CD4-positive, alpha-beta T cell (primary cell): ENCODE results near the gene TNIK. TPM values are rescaled to one million over a fixed set of nuclear protein-coding genes. Genes with fewer than 3 reads are reported as not detected.
A peak's percentile ranks its signal among the peaks of the same experiment; 100 is the strongest.

Experiments used
- ATAC-seq: fragments of 200-7000 bp; cut with Tn5 transposase; one replicate; pipeline ENCODE4 v1.10.0; 2022; ENCODE audit warnings: mild to moderate bottlenecking; ENCODE audit not compliant: poor library complexity
- CTCF ChIA-PET: fragments of 350-600 bp; sonication (Branson Sonifier 250); formaldehyde crosslinking; loops from one replicate; lab custom pipeline; 2021; ENCODE audit warnings: antibody characterized with exemption, inconsistent platforms; lab: Charles Lee
- POLR2A ChIA-PET: fragments of 350-600 bp; sonication (Branson Sonifier 250); formaldehyde crosslinking; loops from one replicate; lab custom pipeline; 2021; ENCODE audit warnings: antibody characterized with exemption, inconsistent platforms; lab: Charles Lee
- DNase-seq, 14 experiments: peaks; one replicate each; pipeline ENCODE4 v3.0.0-alpha.2; 2013 to 2020; ENCODE audit warnings: mixed read lengths in 2 of 14
- H3K27ac ChIP-seq, 2 donors: one replicate each; pipeline versions ENCODE4 v1.5.1 to v1.7.0; 2013; ENCODE audit warnings: low read length in 2 of 2, low read depth in 1 of 2, mild to moderate bottlenecking in 1 of 2
- H3K27me3 ChIP-seq, 2 experiments: 1 replicate in 1 of 2; 2 replicates in 1 of 2; pipeline versions ENCODE4 v1.6.1 to v1.7.0; 2013; ENCODE audit warnings: low read length in 2 of 2, control low read depth in 1 of 2, mild to moderate bottlenecking in 1 of 2, moderate library complexity in 1 of 2; ENCODE audit not compliant: insufficient read depth in 2 of 2, control insufficient read depth in 1 of 2
- H3K36me3 ChIP-seq: one replicate; pipeline ENCODE4 v1.6.1; 2013; ENCODE audit warnings: low read length, control low read depth; ENCODE audit not compliant: insufficient read depth
- H3K4me1 ChIP-seq: one replicate; pipeline ENCODE4 v1.6.1; 2013; ENCODE audit warnings: low read length, control low read depth; ENCODE audit not compliant: insufficient read depth
- H3K4me3 ChIP-seq: one replicate; pipeline ENCODE4 v1.5.1; 2013; ENCODE audit warnings: mild to moderate bottlenecking, low read length, moderate library complexity
- H3K9me3 ChIP-seq, 2 experiments: 1 replicate in 1 of 2; 2 replicates in 1 of 2; pipeline versions ENCODE4 v1.6.1 to v1.7.0; 2013; ENCODE audit warnings: low read length in 2 of 2, mild to moderate bottlenecking in 2 of 2, control low read depth in 1 of 2, moderate library complexity in 1 of 2; ENCODE audit not compliant: control insufficient read depth in 1 of 2, insufficient read depth in 1 of 2
- H3K27ac Mint-ChIP-seq: one replicate; pipeline ENCODE4 v1.8.0; 2020; ENCODE audit warnings: mixed read lengths
- H3K27me3 Mint-ChIP-seq: one replicate; pipeline ENCODE4 v1.8.0; 2021; ENCODE audit warnings: mixed read lengths
- H3K36me3 Mint-ChIP-seq: one replicate; pipeline ENCODE4 v1.8.0; 2021; ENCODE audit warnings: low read depth, mixed read lengths
- H3K4me1 Mint-ChIP-seq: one replicate; pipeline ENCODE4 v1.8.0; 2021; ENCODE audit warnings: low read depth, mixed read lengths
- H3K4me3 Mint-ChIP-seq: one replicate; pipeline ENCODE4 v1.8.0; 2020; ENCODE audit warnings: mild to moderate bottlenecking, mixed read lengths
- H3K9me3 Mint-ChIP-seq: one replicate; pipeline ENCODE4 v1.8.0; 2020; ENCODE audit warnings: mixed read lengths
- CTCF ChIP-seq: fragments of 200-600 bp; IDR thresholded peaks from one replicate; pipeline ENCODE4 v1.8.0; 2022; ENCODE audit warnings: antibody characterized with exemption, mild to moderate bottlenecking
- intact Hi-C, 2 experiments: fragments of 100-400 bp; cut with DNase I in 1 of 2; cut with micrococcal nuclease in 1 of 2; formaldehyde crosslinking; loops; one replicate each; pipeline versions ENCODE4 v1.15.1 to v1.9.0; 2023 to 2025; cut with DNase I, micrococcal nuclease
- total RNA-seq, 174 experiments: library from RNA in 2 of 174; stranded (reverse) in 2 of 174; gene quantifications; one replicate each; pipeline ENCODE4 v1.2.3 and lab custom pipeline; 2021 to 2026

The TNIK gene
- total RNA-seq, 2 experiments from 2014 or later = 71.0 to 78.3 TPM

- Mint-ChIP-seq H3K27me3 (no peaks in the 10 kb centered on the region), H3K4me1 (peaks cover 85% of the 10 kb centered on the region), H3K4me3 (no peak overlapping the region), H3K27ac (peak overlapping the region; percentile 95), H3K9me3 (peaks cover 5% of the 10 kb centered on the region), H3K36me3 (peaks cover 9% of the 10 kb centered on the region)
- ATAC-seq = no peak
- CTCF ChIA-PET = interaction anchor here (1.0 kb wide), 1 partner anchor 30 kb away, joined by 3 read pairs; no protein-coding TSS in a partner anchor
- POLR2A ChIA-PET = interaction anchor here (0.8 to 1.5 kb wide), 3 partner anchors 9 to 12 kb away, joined by 3 to 6 read pairs (median 5); no protein-coding TSS in a partner anchor
- Histone ChIP-seq H3K9me3 (no peaks in the 10 kb centered on the region), H3K27me3 (no peaks in the 10 kb centered on the region), H3K27ac (no peak overlapping the region), H3K4me1 (peaks cover 49% of the 10 kb centered on the region), H3K4me3 (no peak overlapping the region), H3K36me3 (no peaks in the 10 kb centered on the region)
- intact Hi-C loops = loop anchor here in 1 of 2 experiments (5.0 kb wide), 1 partner anchor 196 kb away; no protein-coding TSS in a partner anchor
- no peak for TF ChIP-seq CTCF
- DNase-seq = no peak
Observed at GRCh38 chr3:171260899-171261298, 199.3 kb downstream of the TNIK start.

- Mint-ChIP-seq H3K36me3 (peaks cover 9% of the 10 kb centered on the region), H3K9me3 (peaks cover 5% of the 10 kb centered on the region), H3K4me1 (peaks cover 85% of the 10 kb centered on the region), H3K4me3 (no peak overlapping the region), H3K27ac (peak overlapping the region; percentile 95), H3K27me3 (no peaks in the 10 kb centered on the region)
- H3K36me3 ChIP-seq = no peaks in the 10 kb centered on the region
- H3K9me3 ChIP-seq = no peaks in the 10 kb centered on the region
- intact Hi-C loops = loop anchor here in 1 of 2 experiments (5.0 kb wide), 1 partner anchor 197 kb away; no protein-coding TSS in a partner anchor
- TF ChIP-seq CTCF = no peak
- ChIA-PET POLR2A (interaction anchor here (0.8 to 1.5 kb wide), 3 partner anchors 9 to 12 kb away, joined by 3 to 6 read pairs (median 5); no protein-coding TSS in a partner anchor), CTCF (interaction anchor here (1.0 kb wide), 1 partner anchor 29 kb away, joined by 3 read pairs; no protein-coding TSS in a partner anchor)
- DNase-seq (no peak), ATAC-seq (no peak)
- H3K27me3 ChIP-seq = no peaks in the 10 kb centered on the region
- peaks cover 51% of the 10 kb centered on the region for H3K4me1 ChIP-seq
- H3K27ac ChIP-seq = no peak overlapping the region
- no peak overlapping the region for H3K4me3 ChIP-seq
Observed at GRCh38 chr3:171260466-171260865, 199.7 kb downstream of the TNIK start.

GRCh38 chr3:171258316-171258715 lies 201.9 kb downstream of the TNIK start:
- H3K27ac ChIP-seq = peak overlapping the region; percentile 61 to 78
- H3K27ac Mint-ChIP-seq = peak overlapping the region; percentile 95
- ATAC-seq (no peak), DNase-seq (no peak)
- CTCF ChIA-PET = no interaction called here
- H3K4me3 Mint-ChIP-seq = peak overlapping the region; percentile 25
- no peaks in the 10 kb centered on the region for H3K36me3 ChIP-seq
- no peak for TF ChIP-seq CTCF
- no peaks in the 10 kb centered on the region for H3K9me3 ChIP-seq
- H3K27me3 Mint-ChIP-seq = no peaks in the 10 kb centered on the region
- peaks cover 5% of the 10 kb centered on the region for H3K9me3 Mint-ChIP-seq
- peaks cover 99% of the 10 kb centered on the region for H3K4me1 Mint-ChIP-seq
- peaks cover 54% of the 10 kb centered on the region for H3K4me1 ChIP-seq
- H3K4me3 ChIP-seq = no peak overlapping the region
- POLR2A ChIA-PET = interaction anchor here (0.6 to 2.0 kb wide), 4 partner anchors 9 to 892 kb away, joined by 3 to 6 read pairs (median 3); no protein-coding TSS in a partner anchor
- H3K27me3 ChIP-seq = no peaks in the 10 kb centered on the region
- H3K36me3 Mint-ChIP-seq = peaks cover 9% of the 10 kb centered on the region
- intact Hi-C loops = loop anchor here in 1 of 2 experiments (5.0 to 10.0 kb wide), 2 partner anchors 66 to 204 kb away; partner anchors contain the start of gene TNIK
